ENCODE data around the gene STUB1. TPM values are rescaled to one million over a fixed set of nuclear protein-coding genes. Genes with fewer than 3 reads are reported as not detected.

The STUB1 gene
- total RNA-seq, 4 donors from 2014 or later, result 116 to 143 (median 125) TPM

GRCh38 chr16:633336-634050 is 46.7 kb upstream of the STUB1 start:
- 94% methylated on average over 42 of the region's 74 CpGs for WGBS
- no peak for TF ChIP-seq CTCF (IDR thresholded peaks at IDR 0.05)
- TF ChIP-seq EP300 (IDR thresholded peaks at IDR 0.05), result no peak
- no peak for TF ChIP-seq POLR2A (IDR thresholded peaks at IDR 0.05)

GRCh38 chr16:634051-634670 is 46.0 kb upstream of the STUB1 start:
- WGBS, result 91% methylated on average over 15 of the region's 22 CpGs
- Histone ChIP-seq H3K4me1 (peaks cover 43% of the 10 kb centered on the region), H3K36me3 (peaks cover 19% of the 10 kb centered on the region)

More at GRCh38 chr16:633336-634050, 46.7 kb upstream of the STUB1 start:
- Histone ChIP-seq H3K4me1 (peaks cover 43% of the 10 kb centered on the region), H3K4me3 (no peak overlapping the region), H3K27ac (no peak overlapping the region), H3K27me3 (no peaks in the 10 kb centered on the region), H3K36me3 (peaks cover 24% of the 10 kb centered on the region), H3K9me3 (no peaks in the 10 kb centered on the region)
- DNase-seq (ENCODE audit: low spot score in 2 of 2), result no peak

GRCh38 chr16:634996-635395 is 45.2 kb upstream of the STUB1 start:
- TF ChIP-seq CTCF (IDR thresholded peaks at IDR 0.05), result no peak
- no peak for TF ChIP-seq POLR2AphosphoS5 (IDR thresholded peaks at IDR 0.05)
- TF ChIP-seq EP300 (IDR thresholded peaks at IDR 0.05), result no peak
- TF ChIP-seq POLR2A (IDR thresholded peaks at IDR 0.05), result no peak
- Histone ChIP-seq H3K27me3 (no peaks in the 10 kb centered on the region), H3K27ac (no peak overlapping the region), H3K9me3 (no peaks in the 10 kb centered on the region), H3K4me1 (peaks cover 35% of the 10 kb centered on the region), H3K36me3 (peaks cover 18% of the 10 kb centered on the region), H3K4me3 (peak overlapping the region; percentile 95)
- 68% methylated on average over 6 of the region's 7 CpGs for WGBS
- no peak for DNase-seq (ENCODE audit: low spot score in 2 of 2)

More at GRCh38 chr16:634051-634670, 46.0 kb upstream of the STUB1 start:
- no peak overlapping the region for H3K4me3 ChIP-seq
- no peak for DNase-seq (ENCODE audit: low spot score in 2 of 2)
- no peak overlapping the region for H3K27ac ChIP-seq
- H3K27me3 ChIP-seq, result no peaks in the 10 kb centered on the region
- no peaks in the 10 kb centered on the region for H3K9me3 ChIP-seq
- TF ChIP-seq POLR2AphosphoS5 (IDR thresholded peaks at IDR 0.05) (no peak), POLR2A (IDR thresholded peaks at IDR 0.05) (no peak), EP300 (IDR thresholded peaks at IDR 0.05) (no peak), CTCF (IDR thresholded peaks at IDR 0.05) (no peak)

- H3K27me3 ChIP-seq, result no peaks in the 10 kb centered on the region
- WGBS, result no CpG with 5 or more reads among the region's 55 CpGs
- H3K36me3 ChIP-seq, result peaks cover 18% of the 10 kb centered on the region
- peaks cover 28% of the 10 kb centered on the region for H3K4me1 ChIP-seq
- peak overlapping the region; percentile 95 for H3K4me3 ChIP-seq
- DNase-seq (ENCODE audit: low spot score in 2 of 2), result no peak
- peak overlapping the region; percentile 95 for H3K27ac ChIP-seq
- TF ChIP-seq POLR2A (IDR thresholded peaks at IDR 0.05) (no peak), POLR2AphosphoS5 (IDR thresholded peaks at IDR 0.05) (no peak), EP300 (IDR thresholded peaks at IDR 0.05) (no peak), CTCF (IDR thresholded peaks at IDR 0.05) (no peak)
- H3K9me3 ChIP-seq, result no peaks in the 10 kb centered on the region
These were observed 44.5 kb upstream of the STUB1 start for GRCh38 chr16:635573-636205.
